GM21360 (cell line): ENCODE measurements around the gene ITPRIP.

Source experiments
- ATAC-seq: cut with Tn5 transposase; IDR thresholded peaks from one replicate; pipeline ENCODE4 v1.9.1; 2021; ENCODE audit warnings: mild to moderate bottlenecking, moderate library complexity; ENCODE audit not compliant: unreplicated experiment

The ITPRIP gene

GRCh38 chr10:104326991-104327610 lies 11.2 kb downstream of the ITPRIP start:
- ATAC-seq, result no peak

DNA sequence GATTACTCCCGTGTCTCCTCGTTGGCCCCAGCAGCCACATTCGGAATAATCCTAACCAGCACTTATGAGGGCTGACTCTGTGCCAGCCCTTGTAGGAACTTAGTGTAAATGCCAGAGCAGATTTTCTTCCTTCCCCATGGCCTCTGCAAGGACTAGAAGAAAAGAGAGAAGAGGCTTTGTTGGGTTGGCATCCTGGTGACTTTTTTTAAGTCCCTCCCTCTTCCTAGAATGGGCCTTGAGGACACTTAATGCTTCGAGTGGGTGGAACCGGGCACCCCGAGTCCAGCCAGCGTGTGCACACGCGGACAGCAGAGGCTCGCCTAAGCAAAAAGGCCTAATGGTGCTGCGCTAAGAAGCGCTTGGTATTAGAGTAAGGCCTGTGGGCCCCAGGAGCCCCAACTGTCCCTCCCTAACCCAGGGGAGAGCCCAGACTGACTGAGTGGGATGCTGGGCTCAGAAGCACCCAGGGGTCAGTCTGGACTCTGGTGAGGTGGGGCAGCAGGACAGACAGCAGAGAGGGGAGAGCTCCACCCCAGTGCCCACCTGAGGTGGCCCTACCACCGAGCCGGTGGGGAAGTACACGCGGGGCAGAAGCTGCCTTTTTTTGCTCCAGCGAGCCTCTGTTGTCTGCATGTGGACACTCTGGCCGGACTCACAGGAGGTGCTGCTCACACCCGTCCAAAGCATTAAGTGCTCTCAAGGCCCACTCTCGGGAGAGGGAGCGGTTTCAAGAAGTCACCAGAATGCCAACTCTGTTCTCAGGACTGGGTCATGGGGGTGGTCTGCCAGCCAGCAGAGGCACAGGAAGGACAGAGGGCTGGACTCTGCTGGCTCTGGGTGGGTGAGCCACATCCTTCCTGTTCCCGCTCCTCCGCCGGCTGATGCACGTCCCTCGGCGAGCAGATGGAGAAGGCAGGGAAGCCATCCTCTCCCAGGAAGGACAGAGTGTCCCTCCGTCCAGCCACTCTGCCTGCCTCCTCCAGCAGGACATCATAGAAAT lies 12.5 kb downstream of the ITPRIP start:
- no peak for ATAC-seq

DNA sequence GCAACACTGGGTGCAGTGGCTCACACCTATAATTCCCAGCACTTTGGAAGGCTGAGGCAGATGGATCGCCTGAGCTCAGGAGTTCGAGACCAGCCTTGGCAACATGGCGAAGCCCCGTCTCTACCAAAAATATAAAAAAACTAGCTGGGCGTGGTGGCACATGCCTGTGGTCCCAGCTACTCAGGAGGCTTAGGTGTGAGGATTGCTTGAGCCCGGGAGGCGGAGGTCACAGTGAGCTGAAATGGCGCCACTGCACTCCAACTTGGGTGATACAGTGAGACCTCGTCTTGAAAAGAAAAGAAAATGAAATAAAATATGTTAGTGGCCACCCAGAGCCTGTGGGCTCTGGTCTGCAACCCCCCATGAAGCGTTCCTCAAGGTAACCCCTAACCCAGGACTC lies 13.3 kb downstream of the ITPRIP start:
- no peak for ATAC-seq

DNA sequence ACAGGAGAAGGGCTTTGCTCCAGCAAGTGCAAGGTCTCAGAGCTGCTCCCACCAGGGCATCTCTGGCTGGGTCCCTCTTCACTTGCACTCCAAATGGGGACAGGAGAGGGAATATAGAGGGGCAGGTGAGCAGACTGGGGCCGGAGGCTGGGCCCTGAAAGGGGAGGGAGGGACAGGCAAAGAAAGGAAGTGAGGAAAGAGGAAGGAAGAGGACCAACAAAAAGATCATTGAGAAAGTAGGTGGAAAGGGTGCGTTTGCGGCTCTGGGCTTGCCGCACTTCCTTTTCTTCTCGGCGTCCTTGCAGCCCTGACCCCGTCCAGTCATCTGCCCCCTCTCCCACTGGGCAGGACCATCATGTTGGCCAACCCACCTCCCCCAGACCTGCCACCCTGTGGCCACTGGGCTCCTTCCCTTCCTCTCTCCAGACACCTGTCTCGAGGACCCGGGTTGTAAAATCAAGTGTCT lies 14.0 kb downstream of the ITPRIP start:
- no peak for ATAC-seq

GRCh38 chr10:104323760-104324201 lies 14.5 kb downstream of the ITPRIP start:
- ATAC-seq, result no peak

DNA sequence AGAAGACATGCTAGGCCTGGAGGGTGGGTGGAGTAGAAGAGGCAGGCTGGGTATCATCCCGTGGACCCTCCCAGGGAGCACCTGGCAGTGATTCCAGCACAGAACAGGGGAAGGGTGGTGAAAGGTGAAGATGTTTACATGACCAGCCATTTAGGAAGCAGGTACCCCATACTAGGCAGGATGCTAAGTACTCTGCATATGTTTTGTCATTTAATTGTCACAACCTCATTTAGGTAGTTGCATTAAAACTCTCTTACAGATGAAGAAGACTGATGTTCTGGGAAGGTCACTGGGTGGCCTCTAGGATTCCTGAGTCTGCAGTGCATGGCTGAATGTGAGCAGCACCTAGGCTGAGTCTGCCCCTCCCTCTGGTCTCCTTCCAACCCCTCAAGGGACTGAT lies 15.2 kb downstream of the ITPRIP start:
- ATAC-seq, result no peak

DNA sequence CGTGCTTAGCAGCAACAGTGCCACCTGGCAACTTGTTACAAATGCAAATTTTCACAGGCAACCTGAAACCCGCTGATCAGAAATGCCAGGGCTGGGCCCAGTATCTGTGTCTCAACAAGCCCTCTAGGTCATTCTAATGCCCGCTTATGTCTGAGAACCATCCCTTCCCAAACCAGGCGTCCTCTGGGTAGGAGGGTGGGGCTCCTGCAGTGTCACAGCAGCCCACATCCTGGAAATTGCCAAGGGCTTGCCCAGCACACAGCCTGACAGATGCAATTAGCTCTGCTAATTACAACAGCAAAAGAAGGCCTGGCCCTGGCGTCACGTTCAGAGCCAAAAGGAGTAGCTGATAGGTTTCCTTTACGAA lies 15.9 kb downstream of the ITPRIP start:
- ATAC-seq, result no peak

GRCh38 chr10:104321725-104322415 lies 16.4 kb downstream of the ITPRIP start:
- ATAC-seq, result no peak

- no peak for ATAC-seq
Measured at GRCh38 chr10:104321226-104321625, 17.0 kb downstream of the ITPRIP start.

DNA sequence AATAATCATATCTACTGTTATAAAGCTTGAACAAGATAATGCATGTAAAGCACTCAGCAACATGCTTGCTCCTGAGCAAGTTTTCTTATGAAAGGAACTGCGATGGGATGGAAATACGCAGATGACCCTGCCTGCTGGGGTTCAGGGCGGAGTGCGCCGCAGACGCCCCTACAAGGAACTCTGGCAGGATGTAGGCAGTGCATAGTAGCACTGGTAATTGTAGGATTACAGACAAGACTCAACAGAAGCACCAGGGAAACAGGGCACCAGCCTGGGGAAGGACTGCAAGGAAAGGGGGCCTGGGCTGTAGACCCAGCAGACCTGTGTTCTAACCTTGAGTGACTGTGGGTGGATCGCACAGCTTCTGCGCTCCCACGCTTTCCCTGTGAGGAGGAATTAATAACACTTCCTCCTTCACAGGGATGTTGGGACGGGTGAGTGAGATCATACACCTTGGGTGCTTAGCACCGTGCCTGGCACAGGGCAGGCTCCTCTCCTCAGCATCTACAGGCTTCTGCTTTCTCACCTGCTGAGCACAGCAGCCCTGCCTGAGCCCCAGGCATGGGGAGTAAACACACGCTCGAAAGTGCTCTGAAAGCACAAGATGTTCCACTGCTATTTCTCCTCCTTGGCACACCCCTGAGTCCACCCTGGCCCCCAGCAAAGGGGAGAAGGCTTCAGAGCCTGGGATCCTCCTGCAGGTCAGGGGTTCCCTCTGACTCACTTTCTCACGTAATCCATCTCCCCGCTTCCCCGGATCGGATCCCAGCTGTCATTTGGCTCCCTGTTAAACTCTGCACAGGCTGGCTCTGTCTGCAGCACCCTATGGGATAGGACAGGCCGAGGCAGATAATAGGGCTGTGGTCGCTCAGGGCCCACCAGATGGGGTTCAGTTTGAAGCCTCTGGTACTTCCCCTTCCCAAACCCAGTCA lies 19.2 kb downstream of the ITPRIP start:
- ATAC-seq, result no peak

DNA sequence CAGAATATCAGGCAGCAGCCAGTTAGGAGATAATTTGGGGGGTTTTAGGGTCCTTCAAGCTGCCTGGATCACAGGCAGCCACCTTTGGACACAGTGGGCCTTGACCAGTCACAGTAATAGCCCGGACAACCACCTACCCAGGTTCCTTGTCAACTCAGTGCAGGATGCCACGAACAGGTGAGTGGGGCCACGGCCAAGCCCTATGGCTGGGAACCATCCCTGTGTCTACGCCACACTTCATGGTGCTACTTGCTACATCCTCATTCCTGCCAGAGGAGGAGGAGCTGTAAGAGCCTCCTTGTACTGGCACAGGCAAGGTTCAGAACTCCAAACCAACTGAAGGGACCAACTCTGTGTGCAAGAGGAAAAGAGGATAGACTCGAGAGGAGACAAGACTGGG lies 19.9 kb downstream of the ITPRIP start:
- ATAC-seq, result no peak

- no peak for ATAC-seq
Measured at GRCh38 chr10:104317726-104318299, 20.5 kb downstream of the ITPRIP start.

DNA sequence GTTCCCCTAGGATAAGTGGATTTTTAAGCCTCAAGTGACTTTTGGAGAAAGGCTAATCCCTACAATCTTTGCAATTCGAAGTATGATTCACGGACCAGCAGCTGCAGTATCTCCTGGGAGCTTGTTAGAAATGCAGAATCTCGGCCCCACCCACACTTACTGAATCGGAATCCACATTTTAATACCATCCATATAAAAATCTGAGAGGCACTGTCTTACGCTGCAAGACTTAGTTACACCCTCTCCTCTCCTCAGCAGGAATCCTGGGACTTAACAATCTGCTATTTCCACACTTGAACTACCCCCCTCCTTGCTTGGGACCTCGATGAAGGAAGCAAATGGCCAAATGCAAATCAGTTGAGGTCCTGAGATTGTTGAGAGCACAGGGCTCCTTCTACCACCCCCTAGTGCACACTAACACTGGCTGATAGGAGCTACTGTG lies 21.0 kb downstream of the ITPRIP start:
- no peak for ATAC-seq

- no peak for ATAC-seq
Measured at GRCh38 chr10:104316321-104317099, 21.8 kb downstream of the ITPRIP start.

GRCh38 chr10:104315486-104315921 lies 22.8 kb downstream of the ITPRIP start:
- ATAC-seq, result no peak

GRCh38 chr10:104314591-104315485 lies 23.4 kb downstream of the ITPRIP start:
- ATAC-seq, result no peak

GRCh38 chr10:104311184-104311720 lies 27.0 kb downstream of the ITPRIP start:
- no peak for ATAC-seq
